GM21526 (cell line): ENCODE measurements around the gene METRN.

Source experiments
- ATAC-seq: cut with Tn5 transposase; IDR thresholded peaks from one replicate; pipeline ENCODE4 v1.9.1; 2021; ENCODE audit warnings: moderate library complexity; ENCODE audit not compliant: unreplicated experiment, low FRiP score

The METRN gene

GRCh38 chr16:714558-715476 lies at the start of gene METRN:
TSS of gene METRN (plus strand) at chr16:715118. CDS start at chr16:715290, 172 bp downstream.
- no peak for ATAC-seq

GRCh38 chr16:666572-666971 lies 48.3 kb upstream of the METRN start:
- ATAC-seq: no peak

DNA sequence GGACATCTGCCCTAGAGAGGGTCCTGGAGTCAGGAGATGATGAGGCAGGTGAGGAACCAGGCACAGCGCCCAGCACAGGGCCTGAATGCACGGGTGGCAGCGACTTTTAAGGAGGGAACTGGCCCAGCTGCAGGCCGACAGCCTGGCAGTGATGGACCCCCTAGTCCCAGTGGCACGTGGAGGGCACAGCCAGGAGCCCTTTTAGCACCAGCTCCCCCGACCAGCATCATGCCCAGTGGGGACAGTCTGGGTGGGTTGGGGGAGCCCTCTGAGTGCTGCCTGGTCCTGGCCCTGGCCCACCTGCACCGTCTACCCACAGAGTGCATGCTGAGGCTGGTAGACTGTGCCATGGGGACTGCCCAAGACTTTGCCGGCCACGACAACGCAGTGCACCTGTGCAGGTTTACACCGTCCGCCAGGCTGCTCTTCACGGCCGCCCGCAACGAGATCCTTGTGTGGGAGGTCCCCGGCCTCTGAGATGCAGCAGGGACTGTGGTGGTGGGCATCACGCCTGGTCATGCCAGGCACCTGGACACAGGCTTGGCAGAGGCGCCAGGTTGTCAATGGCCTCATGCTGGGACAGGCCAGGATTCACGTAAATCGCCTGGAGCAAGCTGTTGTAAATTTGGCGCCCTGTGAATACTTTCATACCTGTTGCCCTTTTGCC lies 47.7 kb upstream of the METRN start:
- ATAC-seq: no peak

DNA sequence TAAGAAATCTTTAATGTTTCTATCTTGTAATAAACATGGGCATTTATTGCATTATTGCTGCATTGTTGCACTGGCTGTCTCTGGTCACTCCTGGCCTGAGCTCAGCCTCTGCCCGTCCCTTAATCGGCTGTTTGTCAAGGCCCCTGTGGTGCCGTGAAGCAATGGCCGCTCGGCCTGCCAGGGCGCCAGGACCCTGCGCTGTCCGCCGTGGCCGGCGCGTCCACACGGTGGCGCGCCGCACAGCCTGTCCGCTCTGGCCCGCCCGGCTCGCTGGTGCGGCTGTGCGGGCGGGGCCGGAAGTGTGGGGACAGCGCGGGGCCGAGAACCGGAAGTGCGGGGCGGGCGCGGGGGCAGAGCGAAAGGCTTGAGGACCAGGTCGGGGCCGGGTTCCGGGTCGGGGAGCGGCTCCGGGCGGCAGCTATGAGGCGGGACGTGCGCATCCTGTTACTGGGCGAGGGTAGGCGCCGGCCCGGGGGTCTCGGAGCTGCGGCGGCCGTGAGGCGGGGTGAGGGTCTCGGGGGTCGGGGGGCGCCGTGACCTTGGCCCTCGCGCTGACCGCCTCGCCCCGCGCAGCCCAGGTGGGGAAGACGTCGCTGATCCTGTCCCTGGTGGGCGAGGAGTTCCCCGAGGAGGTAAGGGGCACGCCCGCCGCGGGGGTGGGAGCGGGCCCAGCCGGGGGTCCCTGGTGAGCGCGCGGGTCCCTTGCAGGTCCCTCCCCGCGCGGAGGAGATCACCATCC lies 47.0 kb upstream of the METRN start, which contains the start of gene RHOT2:
Gene RHOT2 (plus strand): TSS at position 353 of the 739 bp plus-strand sequence. CDS start 68 bp downstream, at position 421.
- peak; percentile 62 for ATAC-seq

- ATAC-seq: no peak
Observed at GRCh38 chr16:668519-669171, 46.3 kb upstream of the METRN start.

DNA sequence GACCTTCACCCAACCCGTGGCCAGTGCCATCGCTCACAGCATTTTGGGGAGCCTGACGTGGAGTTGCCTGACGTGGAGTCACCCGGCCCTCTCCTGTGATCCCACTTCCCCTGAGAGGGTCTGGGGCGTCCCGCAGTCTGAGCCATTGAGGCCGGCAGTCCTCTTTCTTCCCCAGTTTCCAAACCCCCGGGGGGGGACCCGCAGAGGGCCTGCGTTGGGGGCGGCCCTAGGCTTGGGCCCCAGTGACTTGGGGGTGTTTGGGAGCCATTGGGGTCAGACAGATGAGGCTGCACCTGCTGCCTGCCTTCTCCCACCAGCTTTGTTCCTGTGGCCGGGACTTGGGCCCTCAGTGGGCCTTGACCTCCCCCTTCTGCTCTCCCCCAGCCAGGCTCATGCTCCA lies 45.3 kb upstream of the METRN start:
- ATAC-seq: no peak

GRCh38 chr16:670485-671352 lies 44.2 kb upstream of the METRN start:
- no peak for ATAC-seq

DNA sequence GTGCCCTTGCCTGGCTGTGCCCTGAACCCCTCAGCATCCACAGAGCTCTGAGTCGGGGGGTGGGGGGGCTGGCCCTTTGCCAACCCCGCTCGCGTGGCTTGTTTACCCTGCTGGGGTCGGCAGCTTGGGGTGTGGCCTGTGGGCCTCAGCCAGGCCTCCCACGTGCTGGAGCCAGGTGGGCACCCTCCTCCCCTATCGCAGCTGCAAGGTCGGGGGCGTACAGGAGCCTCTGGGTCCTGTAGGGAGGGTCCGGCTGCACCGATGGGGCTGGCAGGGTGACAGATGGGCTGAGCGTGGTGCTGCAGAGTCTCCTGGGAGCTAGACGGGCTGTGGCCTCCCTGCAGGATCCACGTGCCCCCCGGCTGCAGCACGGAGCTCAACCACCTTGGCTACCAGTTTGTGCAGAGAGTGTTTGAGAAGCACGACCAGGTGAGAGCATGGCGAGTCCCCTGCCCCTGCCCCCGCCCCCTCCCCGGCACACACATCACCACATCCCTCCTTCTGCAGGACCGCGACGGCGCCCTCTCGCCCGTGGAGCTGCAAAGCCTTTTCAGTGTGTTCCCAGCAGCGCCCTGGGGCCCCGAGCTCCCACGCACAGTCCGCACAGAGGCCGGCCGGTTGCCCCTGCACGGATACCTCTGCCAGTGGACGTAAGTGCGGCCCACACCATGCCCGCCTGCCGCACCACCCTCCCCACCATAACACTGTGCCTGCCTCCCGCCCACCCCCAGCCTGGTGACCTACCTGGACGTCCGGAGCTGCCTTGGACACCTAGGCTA lies 43.4 kb upstream of the METRN start:
- no peak for ATAC-seq

- ATAC-seq: no peak
Observed at GRCh38 chr16:672371-672770, 42.5 kb upstream of the METRN start.

DNA sequence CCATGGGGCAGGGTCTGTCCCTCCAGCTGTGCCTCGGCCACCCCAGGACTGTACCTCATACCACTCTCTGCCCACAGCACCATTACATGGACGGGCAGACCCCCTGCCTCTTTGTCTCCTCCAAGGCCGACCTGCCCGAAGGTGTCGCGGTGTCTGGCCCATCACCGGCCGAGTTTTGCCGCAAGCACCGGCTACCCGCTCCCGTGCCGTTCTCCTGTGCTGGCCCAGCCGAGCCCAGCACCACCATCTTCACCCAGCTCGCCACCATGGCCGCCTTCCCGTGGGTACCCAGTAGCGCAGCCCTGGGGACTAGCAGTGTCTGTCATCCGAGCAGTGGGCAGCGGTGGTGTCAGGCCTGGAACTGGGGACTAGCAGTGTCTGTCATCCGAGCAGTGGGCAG lies 42.1 kb upstream of the METRN start:
- ATAC-seq: no peak

DNA sequence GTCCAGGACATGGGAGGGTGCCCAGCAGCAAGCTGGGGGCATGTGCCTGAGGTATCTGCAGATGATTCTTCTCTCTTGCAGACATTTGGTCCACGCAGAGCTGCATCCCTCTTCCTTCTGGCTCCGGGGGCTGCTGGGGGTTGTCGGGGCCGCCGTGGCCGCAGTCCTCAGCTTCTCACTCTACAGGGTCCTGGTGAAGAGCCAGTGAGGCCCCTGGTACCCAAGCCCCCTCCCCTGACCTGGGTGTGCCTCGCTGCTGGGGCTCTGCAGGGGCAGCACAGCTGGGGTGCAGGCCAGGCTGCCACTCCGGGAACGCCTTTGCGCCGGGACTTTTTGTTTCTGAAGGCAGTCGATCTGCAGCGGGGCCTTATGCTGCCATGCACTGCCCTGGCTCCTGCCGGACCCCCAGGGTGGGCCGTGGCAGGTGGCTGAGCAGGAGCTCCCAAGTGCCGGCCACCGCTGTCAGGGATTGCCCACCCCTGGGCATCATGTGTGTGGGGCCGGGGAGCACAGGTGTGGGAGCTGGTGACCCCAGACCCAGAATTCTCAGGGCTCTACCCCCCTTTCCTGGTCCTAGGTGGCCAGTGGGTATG lies 41.4 kb upstream of the METRN start:
- no peak for ATAC-seq

- ATAC-seq: no peak
Observed at GRCh38 chr16:674214-674881, 40.6 kb upstream of the METRN start.

DNA sequence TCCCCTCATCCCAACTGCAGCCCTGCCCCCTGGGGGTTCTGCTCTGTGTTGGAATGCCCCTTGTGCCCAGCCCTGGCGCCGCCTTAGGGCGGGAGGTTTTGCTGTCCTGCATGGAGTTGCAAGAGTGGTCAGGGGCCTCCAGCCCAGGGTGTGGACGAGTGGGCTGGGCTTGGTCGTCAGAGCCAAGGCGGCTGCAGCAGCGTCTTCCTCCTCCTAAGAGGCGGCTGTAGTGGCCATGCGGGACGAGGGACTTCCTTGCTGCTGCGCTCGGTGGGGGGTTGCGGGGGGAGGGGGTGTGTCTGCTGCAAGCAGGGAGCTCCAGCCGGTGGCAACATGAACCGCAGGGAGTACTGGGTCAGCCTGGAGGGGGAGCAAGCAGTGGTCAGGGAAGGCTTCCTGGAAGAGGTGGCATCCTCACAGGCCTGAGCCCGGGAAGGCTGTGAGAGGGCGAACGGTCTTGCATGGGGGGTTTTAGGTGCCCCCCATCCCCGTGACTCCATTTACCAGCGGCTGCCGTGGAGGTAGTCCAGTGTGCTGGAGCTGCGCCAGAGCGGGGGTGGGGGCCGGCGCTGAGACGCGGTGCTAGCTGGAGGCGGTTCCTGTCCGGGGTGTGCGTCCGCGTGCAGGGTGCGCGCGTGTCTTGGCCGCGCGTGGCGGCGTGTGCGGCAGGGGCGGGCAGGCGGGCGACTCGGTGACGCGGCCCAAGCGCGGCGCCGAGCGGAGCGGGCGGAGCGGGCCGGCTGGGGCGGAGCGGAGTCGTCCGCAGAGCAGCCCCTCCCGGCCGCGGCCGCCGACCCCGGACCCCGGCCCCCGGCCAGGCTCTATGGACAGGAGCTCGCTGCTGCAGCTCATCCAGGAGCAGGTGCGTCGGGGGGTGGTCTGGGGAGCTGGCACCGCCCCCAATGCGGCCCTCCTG lies 39.7 kb upstream of the METRN start, which contains the start of gene RHBDL1:
Gene RHBDL1 (plus strand): TSS at position 704 of the 916 bp plus-strand sequence. CDS start 120 bp downstream, at position 824.
- ATAC-seq: no peak

DNA sequence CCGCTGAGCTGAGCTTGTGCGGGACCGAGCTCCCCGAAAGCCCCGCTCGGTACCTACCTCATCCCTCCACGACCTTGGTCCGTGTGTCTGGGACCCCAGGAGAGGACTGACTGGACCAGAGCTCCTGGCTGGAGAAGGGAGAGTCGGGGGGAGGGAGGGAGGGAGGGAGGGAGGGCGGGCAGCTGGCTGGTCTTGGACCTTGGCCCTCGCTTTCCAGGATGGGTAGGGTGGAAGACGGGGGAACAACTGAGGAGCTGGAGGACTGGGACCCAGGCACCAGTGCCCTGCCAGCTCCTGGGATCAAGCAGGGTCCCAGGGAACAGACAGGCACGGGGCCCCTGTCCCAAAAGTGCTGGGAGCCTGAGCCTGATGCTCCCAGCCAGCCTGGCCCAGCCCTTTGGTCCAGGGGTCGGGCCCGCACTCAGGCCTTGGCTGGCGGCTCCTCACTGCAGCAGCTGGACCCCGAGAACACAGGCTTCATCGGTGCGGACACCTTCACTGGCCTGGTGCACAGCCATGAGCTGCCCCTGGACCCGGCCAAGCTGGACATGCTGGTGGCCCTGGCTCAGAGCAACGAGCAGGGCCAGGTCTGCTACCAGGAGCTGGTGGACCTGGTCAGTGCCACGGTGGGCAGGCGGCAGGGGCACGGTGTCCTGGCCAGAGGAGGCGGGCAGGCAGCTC lies 38.9 kb upstream of the METRN start:
- no peak for ATAC-seq

DNA sequence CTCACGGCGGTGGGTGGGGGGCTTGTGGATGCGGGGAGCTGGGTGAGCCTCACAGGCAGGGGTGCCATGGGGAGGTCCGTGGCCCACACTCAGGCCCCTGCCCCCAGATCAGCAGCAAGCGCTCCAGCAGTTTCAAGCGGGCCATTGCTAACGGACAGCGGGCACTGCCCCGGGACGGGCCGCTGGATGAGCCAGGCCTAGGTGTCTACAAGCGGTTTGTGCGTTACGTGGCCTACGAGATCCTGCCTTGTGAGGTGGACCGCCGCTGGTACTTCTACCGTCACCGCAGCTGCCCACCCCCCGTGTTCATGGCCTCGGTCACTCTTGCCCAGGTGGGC lies 38.4 kb upstream of the METRN start:
- no peak for ATAC-seq

DNA sequence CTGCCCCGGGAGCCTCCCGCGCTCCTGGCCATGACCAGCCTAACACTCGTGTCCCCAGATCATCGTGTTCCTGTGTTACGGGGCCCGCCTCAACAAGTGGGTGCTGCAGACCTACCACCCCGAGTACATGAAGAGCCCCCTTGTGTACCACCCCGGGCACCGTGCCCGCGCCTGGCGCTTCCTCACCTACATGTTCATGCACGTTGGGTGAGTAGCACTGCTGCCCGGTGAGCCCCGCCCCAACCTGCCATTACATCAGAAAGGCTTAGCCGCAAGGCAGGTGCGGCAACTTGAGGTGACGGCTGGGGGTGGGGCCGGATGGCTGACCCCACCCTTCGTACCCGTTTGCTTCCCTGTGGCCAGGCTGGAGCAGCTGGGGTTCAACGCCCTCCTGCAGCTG lies 38.0 kb upstream of the METRN start:
- no peak for ATAC-seq
